SK-N-SH (cell line): ENCODE measurements around the gene VWA5B1. TPM values are rescaled to one million over a fixed set of nuclear protein-coding genes. Genes with fewer than 3 reads are reported as not detected.

Experiments used
- CTCF ChIA-PET: fragments of 300-600, 350-600 bp; formaldehyde crosslinking; extraction: SDS; loops from one replicate; lab custom pipeline; 2021; lab: Yijun Ruan, JAX
- POLR2A ChIA-PET: fragments of 350-600 bp; sonication (Branson Sonifier 250); formaldehyde crosslinking; extraction: SDS; loops from one replicate; lab custom pipeline; 2020; ENCODE audit warnings: antibody characterized with exemption, inconsistent platforms; lab: Yijun Ruan, JAX
- DNase-seq: peaks from one replicate; pipeline ENCODE4 v3.0.0; 2012
- H2AFZ ChIP-seq: fragments of 200-600 bp; sonication (generic); 2 replicates; pipeline ENCODE4 v1.8.1; 2016; ENCODE audit warnings: antibody characterized with exemption, mild to moderate bottlenecking, low read depth
- H3F3A ChIP-seq: fragments of 200-600 bp; sonication (generic); replicated peaks from 2 replicates; pipeline ENCODE3; 2016; ENCODE audit warnings: antibody characterized with exemption, mild to moderate bottlenecking; ENCODE audit not compliant: insufficient read depth
- H3K27ac ChIP-seq, 2 experiments: fragments of 200-500 bp in 1 of 2; fragments of 200-600 bp in 1 of 2; sonication (Bioruptor generic) in 1 of 2; sonication (generic), shearing (Covaris generic) in 1 of 2; 2 replicates each; pipeline versions ENCODE4 v1.5.1 to v1.6.1; 2014 to 2016; ENCODE audit warnings: low read depth in 2 of 2, inconsistent platforms in 1 of 2, low read length in 1 of 2, mild to moderate bottlenecking in 1 of 2, mixed read lengths in 1 of 2
- H3K27me3 ChIP-seq: fragments of 200-600 bp; sonication (generic), shearing (Covaris generic); 2 replicates; pipeline ENCODE4 v1.6.1; 2016; ENCODE audit warnings: mixed run types; ENCODE audit not compliant: insufficient read depth
- H3K36me3 ChIP-seq, 2 experiments: fragments of 200-500 bp in 1 of 2; fragments of 200-600 bp in 1 of 2; sonication (Bioruptor generic) in 1 of 2; sonication (generic) in 1 of 2; replicated peaks in 1 of 2; 2 replicates each; pipeline versions ENCODE3 to v1.5.1; 2014 to 2016; ENCODE audit warnings: low read length in 1 of 2, mild to moderate bottlenecking in 1 of 2; ENCODE audit not compliant: insufficient read depth in 2 of 2, control insufficient read depth in 1 of 2
- H3K4me1 ChIP-seq, 2 experiments: fragments of 200-500 bp in 1 of 2; fragments of 200-600 bp in 1 of 2; sonication (Bioruptor generic) in 1 of 2; sonication (generic), shearing (Covaris generic) in 1 of 2; 2 replicates each; pipeline versions ENCODE4 v1.5.1 to v1.6.1; 2014 to 2016; ENCODE audit warnings: low read depth in 1 of 2, low read length in 1 of 2, mixed run types in 1 of 2; ENCODE audit not compliant: insufficient read depth in 2 of 2, control insufficient read depth in 1 of 2
- H3K4me2 ChIP-seq: fragments of 200-600 bp; sonication (generic), shearing (Covaris generic); 2 replicates; pipeline ENCODE4 v1.6.1; 2017; ENCODE audit warnings: mixed run types
- H3K4me3 ChIP-seq, 2 experiments: fragments of 200-500 bp in 1 of 2; fragments of 200-600 bp in 1 of 2; sonication (Bioruptor generic) in 1 of 2; sonication (generic), shearing (Covaris generic) in 1 of 2; 2 replicates each; pipeline versions ENCODE4 v1.5.1 to v1.8.1; 2014 to 2016; ENCODE audit warnings: low read depth in 2 of 2, inconsistent platforms in 1 of 2, low read length in 1 of 2, mild to moderate bottlenecking in 1 of 2, mixed read lengths in 1 of 2, moderate library complexity in 1 of 2
- H3K79me2 ChIP-seq: fragments of 200-600 bp; sonication (generic); 2 replicates; pipeline ENCODE4 v1.8.1; 2017; ENCODE audit warnings: mild to moderate bottlenecking; ENCODE audit not compliant: insufficient read depth
- H3K9ac ChIP-seq: fragments of 200-600 bp; sonication (generic); 2 replicates; pipeline ENCODE4 v1.6.1; 2017; ENCODE audit warnings: mixed run types
- H3K9me2 ChIP-seq: fragments of 200-600 bp; sonication (generic); 2 replicates; pipeline ENCODE4 v1.6.1; 2017; ENCODE audit warnings: mixed run types
- H3K9me3 ChIP-seq: fragments of 200-600 bp; sonication (generic); 2 replicates; pipeline ENCODE4 v1.6.1; 2017; ENCODE audit warnings: mixed run types, mild to moderate bottlenecking, moderate library complexity
- H4K20me1 ChIP-seq: fragments of 200-600 bp; sonication (generic); 2 replicates; pipeline ENCODE4 v1.6.1; 2017; ENCODE audit warnings: mild to moderate bottlenecking, mixed run types; ENCODE audit not compliant: insufficient read depth
- CHD2 ChIP-seq: fragments of 150-350 bp; IDR thresholded peaks from 2 replicates; pipeline ENCODE4 v1.6.1; 2018; ENCODE audit warnings: low read length; ENCODE audit not compliant: partially characterized antibody
- FOSL2 ChIP-seq: IDR thresholded peaks from 2 replicates; pipeline ENCODE4 v1.4.0; 2012; ENCODE audit warnings: low read depth, mild to moderate bottlenecking, moderate library complexity, borderline replicate concordance
- FOXJ3 ChIP-seq: sonication (generic); formaldehyde crosslinking; IDR thresholded peaks from 2 replicates; pipeline ENCODE4 v1.5.1; 2020; ENCODE audit warnings: mild to moderate bottlenecking, missing genetic modification reagents
- FOXM1 ChIP-seq: IDR thresholded peaks from 2 replicates; pipeline ENCODE4 v1.4.0; 2012; ENCODE audit warnings: low read depth, mild to moderate bottlenecking
- GATA2 ChIP-seq: sonication (generic); formaldehyde crosslinking; IDR thresholded peaks from 2 replicates; pipeline ENCODE4 v1.5.0; 2020; ENCODE audit warnings: mild to moderate bottlenecking, missing genetic modification reagents
- TCF12 ChIP-seq: IDR thresholded peaks from 2 replicates; pipeline ENCODE4 v1.4.0; 2012
- TEAD4 ChIP-seq: IDR thresholded peaks from 2 replicates; pipeline ENCODE4 v1.4.0; 2012; ENCODE audit warnings: mild to moderate bottlenecking, borderline replicate concordance; ENCODE audit not compliant: insufficient read depth
- USF1 ChIP-seq: IDR thresholded peaks from 2 replicates; pipeline ENCODE4 v1.4.0; 2012; ENCODE audit warnings: low read depth, borderline replicate concordance
- WGBS: methylation state at CpG from one replicate; pipeline ENCODE4 v1.1.6; 2017; ENCODE audit warnings: low lambda C conversion rate; 5-methylcytosine and 5-hydroxymethylcytosine counted together
- polyA plus RNA-seq, 3 experiments: library from polyadenylated mRNA; depleted of rRNA; stranded (reverse); fragments of >200 nt; gene quantifications; 2 replicates each; pipeline ENCODE4 v1.2.3, GENCODE V29; 2012

VWA5B1 gene
- polyA plus RNA-seq, 1 of the 3 experiments (the other 2 are of a cell fraction), result not detected

DNA sequence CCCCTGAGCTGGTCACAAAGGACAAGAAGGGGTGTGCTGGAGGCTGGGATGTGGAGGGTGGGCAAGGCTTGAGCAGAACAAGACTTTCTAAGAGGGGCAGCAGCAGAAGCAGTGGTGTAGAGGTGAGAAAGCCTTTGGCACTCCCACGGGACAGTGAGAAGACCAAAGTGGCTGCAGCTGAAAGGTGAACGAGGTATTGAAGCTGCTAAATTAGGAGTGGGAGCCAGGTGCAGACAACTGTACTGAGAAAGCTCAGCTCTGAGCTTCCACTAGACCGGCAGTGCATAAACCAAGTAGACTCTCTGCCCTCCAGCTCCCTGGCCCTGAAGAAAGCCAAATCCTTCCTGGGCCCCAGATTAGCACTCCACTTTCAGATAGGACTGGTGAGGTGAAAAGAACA lies 93.0 kb downstream of the VWA5B1 start:
- H4K20me1 ChIP-seq, result no peaks in the 10 kb centered on the region
- peaks cover 19% of the 10 kb centered on the region; the same call in 1 of the 2 replicates for H3K27me3 ChIP-seq
- no peak overlapping the region for H3K9ac ChIP-seq
- no peaks in the 10 kb centered on the region for H3K79me2 ChIP-seq
- H3K27ac ChIP-seq, result no peak overlapping the region
- no peak overlapping the region for H2AFZ ChIP-seq
- 48% methylated on average over 3 of the region's 3 CpGs for WGBS
- no peaks in the 10 kb centered on the region for H3K9me3 ChIP-seq
- H3K9me2 ChIP-seq, result no peaks in the 10 kb centered on the region
- POLR2A ChIA-PET, result no interaction called here
- H3F3A ChIP-seq, result peaks cover 6% of the 10 kb centered on the region
- no peak for DNase-seq
- H3K4me2 ChIP-seq, result no peak overlapping the region
- CTCF ChIA-PET, result interaction anchor here (1.0 to 1.9 kb wide), 5 partner anchors 19 to 110 kb away, joined by 3 to 6 read pairs (median 3); no protein-coding TSS in a partner anchor
- H3K4me1 ChIP-seq, result peaks cover 0 to 24% of the 10 kb centered on the region in 2 experiments; a peak in 1 of 4 replicates
- TF ChIP-seq FOXM1, result no peak
- H3K4me3 ChIP-seq, result no peak overlapping the region
- H3K36me3 ChIP-seq, result no peaks in the 10 kb centered on the region

GRCh38 chr1:20385630-20386029 lies 95.0 kb downstream of the VWA5B1 start:
- Histone ChIP-seq H3K79me2 (no peaks in the 10 kb centered on the region), H3F3A (peaks cover 4% of the 10 kb centered on the region), H2AFZ (no peak overlapping the region), H3K27ac (no peak overlapping the region), H3K4me3 (no peak overlapping the region), H3K4me1 (peaks cover 0 to 27% of the 10 kb centered on the region in 2 experiments; a peak in 1 of 4 replicates), H3K27me3 (peaks cover 19% of the 10 kb centered on the region), H4K20me1 (no peaks in the 10 kb centered on the region), H3K9ac (no peak overlapping the region), H3K36me3 (no peaks in the 10 kb centered on the region), H3K9me2 (no peaks in the 10 kb centered on the region), H3K9me3 (no peaks in the 10 kb centered on the region), H3K4me2 (no peak overlapping the region)
- ChIA-PET CTCF (interaction anchor here (1.0 to 1.7 kb wide), 3 partner anchors 8 to 109 kb away, joined by 4 to 6 read pairs (median 4); no protein-coding TSS in a partner anchor), POLR2A (no interaction called here)
- TF ChIP-seq TCF12 (no peak), TEAD4 (no peak), USF1 (no peak), FOXJ3 (CRISPR knock-in tag) (no peak), CHD2 (no peak)
- 66% methylated on average over 6 of the region's 6 CpGs for WGBS
- no peak for DNase-seq

GRCh38 chr1:20386323-20387081 lies 95.8 kb downstream of the VWA5B1 start:
- TF ChIP-seq GATA2 (CRISPR knock-in tag) (peak; percentile 42; the same call in 1 of the 2 replicates), FOSL2 (no peak), CHD2 (peak; percentile 34)
- H3K4me1 ChIP-seq, result peaks cover 0 to 27% of the 10 kb centered on the region in 2 experiments; a peak in 1 of 4 replicates
- no peak overlapping the region for H2AFZ ChIP-seq
- no peak overlapping the region for H3K9ac ChIP-seq
- no peaks in the 10 kb centered on the region for H3K79me2 ChIP-seq
- H3K4me2 ChIP-seq, result no peak overlapping the region
- CTCF ChIA-PET, result interaction anchor here (1.0 to 3.6 kb wide), 4 partner anchors 9 to 108 kb away, joined by 4 to 17 read pairs (median 5); no protein-coding TSS in a partner anchor
- H3K27me3 ChIP-seq, result peaks cover 19% of the 10 kb centered on the region
- H4K20me1 ChIP-seq, result no peaks in the 10 kb centered on the region
- no peaks in the 10 kb centered on the region for H3F3A ChIP-seq
- no peaks in the 10 kb centered on the region for H3K9me2 ChIP-seq
- 36% methylated on average over 7 of the region's 9 CpGs for WGBS
- no peaks in the 10 kb centered on the region for H3K36me3 ChIP-seq
- peak overlapping the region in 1 of 2 experiments; percentile 23; a peak in 1 of 4 replicates for H3K27ac ChIP-seq
- H3K9me3 ChIP-seq, result no peaks in the 10 kb centered on the region
- peak; percentile 88 for DNase-seq
- H3K4me3 ChIP-seq, result no peak overlapping the region
- POLR2A ChIA-PET, result interaction anchor here (0.7 kb wide), 2 partner anchors 9 to 16 kb away, joined by 3 read pairs; no protein-coding TSS in a partner anchor
